Measurements from ENCODE around the gene HEPN1.

Gene HEPN1

DNA sequence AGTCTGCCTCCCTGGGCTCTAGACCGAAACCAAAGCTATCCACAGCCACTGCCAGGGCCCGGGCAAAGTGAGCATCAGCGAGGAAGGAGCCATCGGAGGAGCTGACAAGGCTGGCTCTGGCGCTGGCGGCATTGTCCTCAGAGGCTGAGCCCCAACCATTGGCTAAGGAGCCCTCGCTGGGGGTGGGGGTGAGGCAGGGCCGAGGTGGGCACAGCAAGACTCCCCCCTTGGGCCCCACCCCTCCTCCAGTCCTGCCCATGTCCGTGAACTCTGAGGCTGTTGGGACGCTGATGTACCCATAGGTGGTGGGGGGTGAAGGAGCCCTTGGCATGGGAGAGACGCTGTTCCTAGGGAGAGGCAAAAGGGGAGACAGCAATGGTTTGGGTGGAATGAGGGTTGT lies 32.6 kb upstream of the HEPN1 start:
- FAIRE-seq = no peak

GRCh38 chr11:124886978-124887666 lies 31.9 kb upstream of the HEPN1 start:
- FAIRE-seq = no peak

GRCh38 chr11:124887667-124888013 lies 31.4 kb upstream of the HEPN1 start:
- FAIRE-seq = no peak

- FAIRE-seq = no peak
Observed at GRCh38 chr11:124889191-124890091, 29.6 kb upstream of the HEPN1 start.

DNA sequence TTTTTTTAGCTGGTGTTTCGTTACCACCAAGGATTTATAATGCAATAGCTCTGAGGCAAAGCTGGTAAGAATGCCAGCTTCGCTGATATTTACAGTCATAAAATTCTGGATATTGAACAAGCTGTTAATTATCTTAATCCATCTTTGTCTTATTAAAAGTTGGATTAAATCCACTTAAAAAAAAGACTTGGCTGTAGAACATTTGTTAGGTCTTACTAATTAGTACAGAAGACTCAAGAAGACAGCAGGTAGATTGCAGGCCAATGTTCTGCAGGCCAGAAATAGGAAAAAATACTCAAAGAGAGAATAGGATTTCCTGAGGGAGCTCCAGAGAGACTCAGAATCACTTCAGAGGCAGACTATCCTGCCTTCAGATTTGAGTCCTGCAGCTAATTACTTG lies 28.9 kb upstream of the HEPN1 start:
- no peak for FAIRE-seq

GRCh38 chr11:124890683-124891372 lies 28.2 kb upstream of the HEPN1 start:
- no peak for FAIRE-seq

- FAIRE-seq = no peak
Observed at GRCh38 chr11:124891373-124891861, 27.6 kb upstream of the HEPN1 start.

DNA sequence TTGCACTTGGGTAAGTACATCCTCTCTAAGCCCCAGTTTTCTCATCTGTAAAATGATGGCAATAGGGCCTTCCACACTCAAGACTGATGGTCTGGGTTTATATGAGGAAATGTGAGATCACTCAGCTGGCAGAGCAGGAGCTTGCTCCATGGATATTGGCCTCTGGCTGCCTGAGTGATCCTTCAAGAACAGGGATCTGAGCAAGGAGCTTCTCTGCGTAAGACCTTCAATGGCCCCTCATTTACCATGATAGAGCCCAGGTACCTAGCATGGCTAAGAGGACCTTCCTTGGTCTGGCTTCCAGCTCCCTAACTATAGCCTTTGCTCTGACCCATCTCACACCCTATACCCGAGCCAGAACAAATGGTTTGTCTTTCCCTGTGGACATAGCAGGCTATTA lies 26.9 kb upstream of the HEPN1 start:
- FAIRE-seq = no peak

- no peak for FAIRE-seq
Observed at GRCh38 chr11:124892750-124893454, 26.1 kb upstream of the HEPN1 start.

- no peak for FAIRE-seq
Observed at GRCh38 chr11:124893781-124894401, 25.2 kb upstream of the HEPN1 start.

DNA sequence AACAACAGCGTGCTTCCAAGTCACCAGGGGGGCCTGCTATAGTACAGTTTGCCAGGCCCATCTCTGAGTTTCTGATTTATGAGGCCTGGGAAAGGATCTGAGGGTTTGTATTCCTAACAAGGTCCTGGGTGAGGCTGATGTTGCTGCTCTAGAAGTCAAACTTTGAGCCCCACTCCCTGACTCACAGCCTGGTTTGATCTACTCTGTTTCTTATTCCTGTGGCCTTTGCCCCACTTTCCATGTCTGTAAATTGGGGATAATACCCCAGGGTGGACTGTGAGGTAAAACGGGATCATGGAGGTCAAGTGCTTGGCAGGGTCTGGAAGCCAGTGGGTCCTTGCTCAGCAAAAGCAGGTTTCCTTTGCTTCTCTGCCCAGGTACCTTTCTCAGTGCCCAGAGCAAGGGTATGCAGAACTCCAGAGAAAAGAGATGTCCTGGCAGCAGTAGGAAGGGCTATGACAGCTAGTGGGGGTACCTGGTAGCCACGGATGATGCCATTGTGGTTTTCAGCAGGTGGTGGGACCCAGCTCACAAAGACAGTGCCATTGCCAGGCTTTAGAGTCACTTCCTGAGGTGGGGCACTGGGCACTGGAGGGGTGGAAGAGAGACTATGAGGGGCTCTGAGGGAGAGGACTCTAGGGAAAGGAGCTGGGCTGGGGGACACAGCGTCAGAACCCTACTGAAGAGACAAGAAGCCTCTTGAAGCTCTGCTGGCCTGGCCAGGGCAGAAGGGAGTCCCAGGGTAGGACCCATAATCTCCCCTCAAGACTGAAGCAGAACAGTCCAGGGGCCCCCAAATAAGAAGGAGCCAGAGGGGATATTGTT lies 24.2 kb upstream of the HEPN1 start:
- no peak for FAIRE-seq

DNA sequence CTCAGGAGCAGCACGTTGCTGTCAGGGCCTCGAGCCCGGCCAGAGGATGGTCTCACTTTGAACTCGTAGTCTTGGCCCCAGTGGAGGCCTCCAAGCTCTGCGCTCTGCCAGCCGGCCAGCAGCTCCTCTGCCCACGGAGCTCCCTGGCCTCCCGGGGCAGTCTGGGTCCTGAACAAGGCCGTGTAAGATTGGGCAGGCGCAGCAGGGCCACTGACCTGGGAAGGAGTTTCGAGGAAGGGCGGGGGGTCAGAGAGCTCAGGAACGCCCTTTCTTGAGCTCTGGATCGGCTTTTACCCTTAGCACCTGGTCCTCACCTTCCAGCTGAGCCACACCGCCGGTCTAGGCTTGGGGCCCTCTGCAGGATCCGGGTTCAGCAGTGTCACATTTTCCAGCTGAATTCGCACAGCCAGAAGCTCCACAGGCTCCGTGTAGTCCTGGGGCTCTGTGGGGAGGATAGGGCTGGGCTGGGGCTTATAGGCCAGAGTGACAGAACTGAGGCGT lies 23.5 kb upstream of the HEPN1 start:
- no peak for FAIRE-seq

DNA sequence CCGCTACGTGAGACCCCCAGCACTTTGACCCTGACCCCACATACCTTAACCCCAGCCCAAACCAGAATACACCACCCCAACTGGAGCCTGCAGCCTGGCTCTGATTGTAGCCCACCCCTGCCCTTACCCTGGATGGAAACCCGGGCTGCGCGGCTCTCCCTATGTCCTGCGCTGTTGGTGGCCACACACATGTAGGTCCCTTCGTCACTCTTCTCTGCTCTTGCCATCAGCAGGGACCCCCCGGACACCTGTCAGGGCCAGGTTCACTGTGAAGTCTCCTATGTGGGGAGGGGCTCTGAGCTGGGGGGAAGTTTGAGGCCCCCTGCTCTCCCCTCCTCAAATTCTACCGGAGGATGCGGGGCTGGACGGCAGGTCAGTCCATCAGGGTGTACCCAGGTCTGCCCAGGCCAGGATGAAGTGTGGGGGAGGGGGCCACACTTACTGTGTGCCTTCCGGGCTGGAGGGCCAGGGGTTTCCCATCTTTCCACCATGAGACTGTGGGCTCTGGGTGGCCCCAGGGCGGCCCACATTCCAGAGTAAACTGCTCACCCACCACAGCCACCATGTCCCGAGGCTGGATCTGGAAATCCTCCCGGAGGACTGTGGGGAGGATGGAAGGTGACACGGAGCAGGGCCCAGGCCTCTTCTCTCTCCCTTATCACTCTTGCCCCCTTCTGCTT lies 22.8 kb upstream of the HEPN1 start:
- no peak for FAIRE-seq

DNA sequence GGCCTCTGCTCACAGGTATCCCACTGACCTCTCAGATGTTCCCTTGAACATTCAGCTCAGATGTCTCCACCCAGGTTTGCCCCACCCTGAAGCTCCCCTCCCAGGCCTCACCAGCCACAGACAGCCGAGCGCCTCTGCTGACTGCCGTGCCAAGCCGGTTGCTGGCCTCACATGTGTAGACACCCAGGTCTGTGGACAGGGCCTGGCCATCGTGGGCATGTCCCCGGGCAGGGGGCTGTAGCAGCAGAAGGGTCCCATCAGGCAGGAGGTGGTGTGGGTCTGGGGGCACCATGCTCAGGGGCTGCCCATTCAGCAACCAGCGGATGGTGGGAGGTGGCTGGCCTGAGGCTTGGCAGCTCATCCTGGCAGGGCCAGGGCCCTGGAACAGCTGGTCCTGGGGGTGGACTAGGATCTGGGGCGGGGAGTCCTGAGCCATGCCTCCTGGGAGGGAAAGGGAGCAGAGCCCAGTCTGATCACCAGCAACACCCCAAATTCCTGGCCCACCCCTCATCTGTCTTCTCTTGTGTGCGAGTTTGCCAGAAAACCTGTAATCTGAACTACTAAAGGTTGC lies 22.1 kb upstream of the HEPN1 start:
- FAIRE-seq = no peak

DNA sequence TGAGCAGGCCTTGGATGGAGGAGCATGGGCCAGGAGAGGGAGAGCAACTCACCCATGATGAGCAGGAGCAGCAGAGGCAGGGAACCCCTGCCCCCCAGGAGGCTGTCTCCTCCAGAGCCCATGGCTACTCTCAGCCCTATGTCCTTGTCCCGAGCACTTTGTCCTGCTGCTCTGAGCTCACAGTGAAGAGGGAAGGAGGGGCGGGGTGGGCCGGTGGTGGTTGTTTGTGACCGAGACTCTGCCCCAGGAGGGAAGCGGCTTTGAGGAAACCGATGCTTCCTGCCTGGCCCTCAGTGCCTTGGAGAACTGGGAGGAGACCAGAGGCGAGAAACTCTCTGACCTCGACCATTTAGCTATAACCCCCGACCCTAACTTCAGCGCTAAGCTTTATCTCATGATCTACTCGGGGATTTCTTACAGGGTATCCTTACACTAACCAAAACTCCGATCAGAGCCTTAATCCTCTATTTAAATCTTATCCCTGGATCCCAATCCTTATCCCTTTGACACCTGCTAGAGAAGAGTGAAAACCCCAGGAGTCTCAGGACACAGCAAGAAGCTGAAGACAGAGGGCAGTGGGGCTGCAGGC lies 21.3 kb upstream of the HEPN1 start, which contains the start of gene ROBO4:
Gene ROBO4 (minus strand): TSS at position 192 of the 589 bp plus-strand sequence. CDS start 70 bp downstream, at position 122.
- FAIRE-seq = no peak

DNA sequence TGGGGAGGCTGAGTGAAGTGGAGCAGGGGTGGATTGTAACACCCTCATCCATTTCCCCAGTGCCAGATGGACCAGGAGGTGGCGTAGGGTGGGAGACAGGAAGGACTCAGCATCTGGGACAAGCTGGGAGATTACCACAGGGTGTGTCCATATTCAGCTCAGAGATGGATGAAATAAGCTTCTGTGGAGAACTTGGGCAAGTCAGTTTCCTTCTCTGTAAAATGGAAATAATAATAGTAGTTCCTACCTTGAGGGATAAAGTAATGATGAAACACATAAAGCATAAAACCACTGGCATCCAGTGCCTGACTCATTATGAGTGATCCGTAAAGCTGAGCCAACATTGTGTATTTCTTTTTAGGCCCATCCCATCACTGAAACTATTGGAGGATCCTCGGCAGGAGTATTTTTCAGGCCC lies 20.8 kb upstream of the HEPN1 start:
- no peak for FAIRE-seq

DNA sequence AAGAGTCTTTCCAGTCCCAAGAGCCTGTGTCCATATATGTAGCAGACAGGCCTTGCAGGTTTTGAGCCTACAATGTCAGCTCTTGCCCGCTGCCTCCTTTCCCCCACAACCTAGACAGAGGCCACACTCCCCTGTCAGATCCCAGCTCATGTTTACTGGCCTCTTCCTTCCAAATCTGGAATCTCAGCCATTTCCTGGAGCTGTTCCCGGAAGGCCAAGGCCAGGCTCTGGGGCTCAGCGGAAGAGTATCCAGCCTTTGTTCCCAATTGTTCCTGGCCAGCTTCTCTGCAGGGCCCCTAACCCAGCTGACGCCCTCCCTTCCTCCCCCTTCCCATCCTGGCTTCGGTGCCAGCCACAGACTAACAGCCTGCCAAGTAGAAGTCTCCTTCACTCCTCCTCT lies 20.3 kb upstream of the HEPN1 start:
- FAIRE-seq = no peak

DNA sequence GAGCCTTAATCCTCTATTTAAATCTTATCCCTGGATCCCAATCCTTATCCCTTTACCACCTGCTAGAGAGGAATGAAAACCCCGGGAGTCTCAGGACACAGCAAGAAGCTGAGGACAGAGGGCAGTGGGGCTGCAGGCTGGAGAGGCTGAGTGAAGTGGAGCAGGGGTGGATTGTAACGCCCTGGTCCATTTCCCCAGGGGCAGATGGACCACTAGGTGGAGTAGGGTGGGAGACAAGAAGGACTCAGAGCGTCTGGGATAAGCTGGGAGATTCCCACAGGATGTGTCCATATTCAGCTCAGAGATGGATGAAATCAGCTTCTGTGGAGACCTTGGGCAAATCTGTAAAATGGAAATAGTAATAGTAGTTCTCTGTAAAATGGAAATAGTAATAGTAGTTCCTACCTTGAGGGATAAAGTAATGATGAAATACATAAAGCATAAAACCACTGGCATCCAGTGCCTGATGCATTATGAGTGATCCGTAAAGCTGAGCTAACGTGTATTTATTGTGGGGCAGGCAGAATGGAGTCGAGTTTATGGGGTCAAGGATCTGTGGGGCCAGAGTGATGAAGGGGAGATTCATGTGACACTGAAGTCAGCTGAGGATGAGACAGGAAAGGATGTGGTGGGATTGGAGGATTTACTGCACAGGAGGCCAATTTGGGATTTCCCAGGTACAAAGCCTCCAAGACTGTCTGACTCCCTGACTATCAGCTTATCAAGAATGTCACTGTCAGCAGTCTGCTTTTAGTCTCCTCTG lies 19.5 kb upstream of the HEPN1 start:
- FAIRE-seq = no peak

GRCh38 chr11:124900464-124900863 lies 18.6 kb upstream of the HEPN1 start:
- no peak for FAIRE-seq
